ENCODE results near the gene DNAJA3.
A peak's percentile ranks its signal among the peaks of the same experiment; 100 is the strongest.

The DNAJA3 gene

DNA sequence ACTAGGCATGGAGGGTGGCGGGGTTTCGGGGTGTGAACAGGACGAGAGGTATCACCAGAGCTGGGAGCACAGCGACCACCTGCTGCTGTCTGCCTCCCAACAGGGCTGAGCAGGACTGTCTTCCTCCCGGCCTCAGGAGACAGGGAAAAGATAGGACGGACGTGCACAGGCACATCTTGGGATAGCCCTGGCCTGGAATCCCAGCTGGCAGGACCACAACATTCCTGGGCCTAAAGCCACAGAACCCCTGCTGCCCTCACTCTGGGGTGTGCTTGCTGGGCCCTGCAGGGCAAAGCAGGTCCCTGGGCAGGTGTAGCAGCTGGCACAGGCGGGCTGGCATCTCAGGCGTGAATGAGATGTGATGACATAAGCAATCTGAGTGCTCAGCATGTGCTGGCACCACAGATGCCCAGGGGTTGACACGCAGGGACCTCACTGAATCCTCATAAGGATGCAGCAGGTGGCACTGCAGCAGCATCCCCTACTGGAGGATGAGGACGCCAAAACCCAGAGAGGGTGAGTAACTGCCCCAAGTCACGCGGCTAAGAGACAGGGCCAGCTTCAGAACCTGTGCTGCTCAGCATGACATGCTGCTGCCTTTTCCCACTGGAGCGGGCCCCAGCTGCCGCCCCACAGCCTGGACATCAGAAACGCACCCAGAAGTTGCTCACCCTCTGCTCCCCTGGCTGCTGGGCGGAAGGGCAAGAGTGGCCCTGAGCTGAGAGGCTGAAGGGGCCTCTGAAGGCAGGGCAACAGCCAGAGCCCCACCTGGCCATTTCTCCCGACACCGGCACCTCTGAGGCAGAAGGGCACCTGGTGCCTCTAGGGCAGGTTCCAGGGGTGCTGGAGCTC, 16.4 kb upstream of the DNAJA3 start:
- no peak overlapping the region for H3K27ac ChIP-seq
- DNase-seq: no peak
- H3K27me3 ChIP-seq (ENCODE audit: insufficient read depth, low read depth, severe bottlenecking): no peaks in the 10 kb centered on the region
- peaks cover 2% of the 10 kb centered on the region for H3K36me3 ChIP-seq
- H3K9me3 ChIP-seq (ENCODE audit: severe bottlenecking): no peaks in the 10 kb centered on the region
- H3K4me3 ChIP-seq (ENCODE audit: low read depth, low read length): no peak overlapping the region
- TF ChIP-seq, protein P1, sequence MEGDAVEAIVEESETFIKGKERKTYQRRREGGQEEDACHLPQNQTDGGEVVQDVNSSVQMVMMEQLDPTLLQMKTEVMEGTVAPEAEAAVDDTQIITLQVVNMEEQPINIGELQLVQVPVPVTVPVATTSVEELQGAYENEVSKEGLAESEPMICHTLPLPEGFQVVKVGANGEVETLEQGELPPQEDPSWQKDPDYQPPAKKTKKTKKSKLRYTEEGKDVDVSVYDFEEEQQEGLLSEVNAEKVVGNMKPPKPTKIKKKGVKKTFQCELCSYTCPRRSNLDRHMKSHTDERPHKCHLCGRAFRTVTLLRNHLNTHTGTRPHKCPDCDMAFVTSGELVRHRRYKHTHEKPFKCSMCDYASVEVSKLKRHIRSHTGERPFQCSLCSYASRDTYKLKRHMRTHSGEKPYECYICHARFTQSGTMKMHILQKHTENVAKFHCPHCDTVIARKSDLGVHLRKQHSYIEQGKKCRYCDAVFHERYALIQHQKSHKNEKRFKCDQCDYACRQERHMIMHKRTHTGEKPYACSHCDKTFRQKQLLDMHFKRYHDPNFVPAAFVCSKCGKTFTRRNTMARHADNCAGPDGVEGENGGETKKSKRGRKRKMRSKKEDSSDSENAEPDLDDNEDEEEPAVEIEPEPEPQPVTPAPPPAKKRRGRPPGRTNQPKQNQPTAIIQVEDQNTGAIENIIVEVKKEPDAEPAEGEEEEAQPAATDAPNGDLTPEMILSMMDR (IDR thresholded peaks at IDR 0.05; ENCODE audit: low read depth, low read length): peak; percentile 37

DNA sequence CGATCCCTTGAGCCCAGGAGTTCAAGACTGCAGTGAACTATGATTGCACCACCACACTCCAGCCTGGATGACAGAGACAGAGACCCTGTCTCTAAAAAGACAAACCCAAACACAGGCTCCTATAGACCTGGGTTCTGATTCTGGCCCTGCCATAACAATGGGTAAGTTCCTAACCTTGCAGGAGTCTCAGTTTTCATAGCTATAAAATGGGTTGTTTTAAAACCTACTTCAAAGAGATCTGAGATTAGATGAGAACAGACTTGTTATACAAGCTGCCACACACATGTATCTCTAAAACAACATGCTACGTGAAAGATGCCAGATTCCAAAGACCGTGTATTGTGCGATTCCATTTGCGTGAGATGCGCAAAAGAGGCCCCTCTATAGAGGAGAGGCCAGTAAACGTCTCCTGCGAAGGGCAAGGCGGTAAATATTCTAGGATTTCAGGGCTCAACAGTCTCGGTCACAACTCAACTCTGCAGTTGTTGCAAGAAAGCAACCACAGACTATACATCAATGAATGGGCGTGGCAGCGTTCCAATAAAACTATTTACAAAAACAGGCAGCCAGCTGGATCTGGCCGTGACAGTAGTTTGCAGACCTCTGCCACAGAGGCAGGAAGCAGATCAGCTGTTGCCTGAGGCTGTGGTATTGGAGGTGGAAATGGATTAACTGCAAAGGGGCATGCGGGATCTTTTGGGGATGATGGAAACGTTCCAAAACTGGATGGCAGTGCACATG, 15.2 kb upstream of the DNAJA3 start:
- Histone ChIP-seq H3K9me3 (ENCODE audit: severe bottlenecking) (no peaks in the 10 kb centered on the region), H3K36me3 (peaks cover 2% of the 10 kb centered on the region)

GRCh38 chr16:4411684-4412083, 14.0 kb upstream of the DNAJA3 start:
- Histone ChIP-seq H3K27me3 (ENCODE audit: insufficient read depth, low read depth, severe bottlenecking) (no peaks in the 10 kb centered on the region), H3K27ac (no peak overlapping the region), H3K4me3 (ENCODE audit: low read depth, low read length) (no peak overlapping the region), H3K9me3 (ENCODE audit: severe bottlenecking) (no peaks in the 10 kb centered on the region), H3K36me3 (peaks cover 2% of the 10 kb centered on the region)
- DNase-seq: no peak
- TF ChIP-seq, protein P1 (IDR thresholded peaks at IDR 0.05; ENCODE audit: low read depth, low read length): no peak

More for the DNA sequence above, 15.2 kb upstream of the DNAJA3 start:
- H3K4me3 ChIP-seq (ENCODE audit: low read depth, low read length): no peak overlapping the region
- H3K27ac ChIP-seq: no peak overlapping the region
- TF ChIP-seq, protein P1 (IDR thresholded peaks at IDR 0.05; ENCODE audit: low read depth, low read length): no peak
- H3K27me3 ChIP-seq (ENCODE audit: insufficient read depth, low read depth, severe bottlenecking): no peaks in the 10 kb centered on the region
- no peak for DNase-seq

- H3K27ac ChIP-seq: no peak overlapping the region
These were observed 13.5 kb upstream of the DNAJA3 start for GRCh38 chr16:4412159-4412558.

GRCh38 chr16:4412854-4413253, 12.8 kb upstream of the DNAJA3 start:
- no peak overlapping the region for H3K4me3 ChIP-seq (ENCODE audit: low read depth, low read length)
- TF ChIP-seq, protein P1 (IDR thresholded peaks at IDR 0.05; ENCODE audit: low read depth, low read length): no peak
- no peak overlapping the region for H3K27ac ChIP-seq
- no peaks in the 10 kb centered on the region for H3K27me3 ChIP-seq (ENCODE audit: insufficient read depth, low read depth, severe bottlenecking)
- H3K36me3 ChIP-seq: peaks cover 2% of the 10 kb centered on the region
- H3K9me3 ChIP-seq (ENCODE audit: severe bottlenecking): no peaks in the 10 kb centered on the region
- DNase-seq: no peak

More at GRCh38 chr16:4412159-4412558, 13.5 kb upstream of the DNAJA3 start:
- Histone ChIP-seq H3K27me3 (ENCODE audit: insufficient read depth, low read depth, severe bottlenecking) (no peaks in the 10 kb centered on the region), H3K36me3 (peaks cover 2% of the 10 kb centered on the region), H3K9me3 (ENCODE audit: severe bottlenecking) (no peaks in the 10 kb centered on the region), H3K4me3 (ENCODE audit: low read depth, low read length) (no peak overlapping the region)
- no peak for DNase-seq
- TF ChIP-seq, protein P1 (IDR thresholded peaks at IDR 0.05; ENCODE audit: low read depth, low read length): no peak

Measured in WERI-Rb-1 (cell line).